Activated naive CD8-positive, alpha-beta T cell treated with anti-CD3 and anti-CD28 coated beads, Interleukin-2, amount 50 U/mL, for 16 hours (primary cell): ENCODE results near the gene GMNN.
"Not testable (repeated sequence)": the region's sequence is repeated elsewhere in the genome, so short reads cannot be mapped to it uniquely, and the experiment has no call there.

ENCODE experiments used
- DNase-seq: peaks from one replicate; pipeline ENCODE4 v3.0.0-alpha.2; 2020; ENCODE audit warnings: low read depth, low spot score

Gene GMNN

DNA sequence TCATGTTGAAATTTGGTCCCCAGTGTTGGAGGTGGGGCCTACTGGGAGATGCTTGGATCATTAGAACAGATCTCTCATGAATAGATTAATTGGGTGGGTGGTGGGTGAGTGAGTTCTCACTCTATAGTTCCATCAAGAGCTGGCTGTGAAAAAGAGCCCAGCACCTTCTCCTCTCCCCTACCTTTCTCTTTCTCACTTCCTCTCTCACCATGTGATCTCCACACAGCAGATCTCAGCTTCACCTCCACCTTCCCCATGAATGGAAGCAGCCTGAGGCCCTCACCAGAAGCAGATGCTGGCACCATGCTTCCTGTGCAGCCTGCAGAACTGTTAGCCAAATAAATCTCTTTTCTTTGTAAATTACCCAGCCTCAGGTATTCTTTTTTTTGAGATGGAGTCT, 12.9 kb upstream of the GMNN start:
- no peak for DNase-seq

DNA sequence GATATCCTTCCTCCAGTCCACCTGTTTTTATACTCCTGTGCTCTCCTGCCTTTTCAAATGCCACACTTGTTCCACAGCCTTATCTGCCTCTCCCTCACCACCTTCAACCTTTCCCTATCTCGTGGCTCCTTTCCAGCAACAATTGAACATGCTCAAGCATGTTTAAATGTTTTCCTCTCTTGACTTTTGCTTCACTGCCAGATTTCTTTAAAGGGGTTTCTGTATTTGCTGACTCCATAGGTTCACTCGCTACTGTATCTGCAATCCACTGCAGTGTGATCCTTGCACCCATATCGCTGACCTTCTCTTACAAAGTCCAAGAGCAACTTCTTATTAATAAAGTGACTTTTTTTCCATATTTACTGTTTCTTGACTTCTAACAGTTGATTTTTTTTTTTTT, 11.2 kb upstream of the GMNN start:
- no peak for DNase-seq

DNA sequence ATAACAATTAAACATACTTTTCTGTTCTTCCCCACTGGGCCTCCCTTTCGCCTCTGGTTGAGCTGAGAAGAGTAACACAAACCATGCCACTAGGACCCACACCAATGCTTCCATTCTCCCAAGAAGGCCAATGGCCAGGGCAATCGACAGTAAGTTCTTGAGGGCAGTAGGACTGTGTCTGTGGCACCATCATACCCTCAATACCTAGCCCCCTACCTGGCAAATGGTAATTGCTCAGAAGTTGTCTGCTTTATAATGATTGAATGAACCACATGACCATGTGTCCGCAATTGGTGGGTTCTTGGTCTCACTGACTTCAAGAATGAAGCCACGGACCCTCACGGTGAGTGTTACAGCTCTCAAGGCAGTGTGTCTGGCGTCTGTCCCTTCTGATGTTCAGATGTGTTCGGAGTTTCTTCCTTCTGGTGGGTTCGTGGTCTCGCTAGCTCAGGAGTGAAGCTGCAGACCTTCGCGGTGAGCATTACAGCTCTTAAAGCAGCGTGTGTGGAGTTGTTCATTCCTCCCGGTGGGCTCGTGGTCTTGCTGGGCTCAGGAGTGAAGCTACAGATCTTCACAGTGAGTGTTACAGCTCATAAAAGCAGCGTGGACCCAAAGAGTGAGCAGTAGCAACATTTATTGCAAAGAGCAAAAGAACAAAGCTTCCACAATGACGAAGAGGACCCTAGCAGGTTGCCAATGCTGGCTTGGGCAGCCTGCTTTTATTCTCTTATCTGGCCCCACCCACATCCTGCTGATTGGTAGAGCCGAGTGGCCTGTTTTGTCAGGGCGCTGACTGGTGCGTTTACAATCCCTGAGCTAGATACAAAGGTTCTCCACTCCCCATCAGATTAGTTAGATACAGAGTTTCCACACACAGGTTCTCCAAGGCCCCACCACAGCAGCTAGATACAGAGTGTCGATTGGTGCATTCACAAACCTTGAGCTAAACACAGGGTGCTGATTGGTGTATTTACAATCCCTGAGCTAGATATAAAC, 9.6 kb upstream of the GMNN start:
- DNase-seq: not testable (repeated sequence)

DNA sequence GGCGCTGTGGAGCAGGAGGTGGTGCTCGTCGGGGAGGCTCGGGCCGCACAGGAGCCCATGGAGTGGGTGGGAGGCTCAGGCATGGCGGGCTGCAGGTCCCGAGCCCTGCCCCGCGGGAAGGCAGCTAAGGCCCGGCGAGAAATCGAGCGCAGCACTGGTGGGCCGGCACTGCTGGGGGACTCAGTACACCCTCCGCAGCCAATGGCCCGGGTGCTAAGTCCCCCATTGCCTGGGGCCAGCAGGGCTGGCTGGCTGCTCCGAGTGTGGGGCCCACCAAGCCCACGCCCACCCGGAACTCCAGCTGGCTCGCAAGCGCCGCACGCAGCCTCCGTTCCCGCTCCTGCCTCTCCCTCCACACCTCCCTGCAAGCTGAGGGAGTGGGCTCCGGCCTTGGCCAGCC, 8.8 kb upstream of the GMNN start:
- DNase-seq: not testable (repeated sequence)

DNA sequence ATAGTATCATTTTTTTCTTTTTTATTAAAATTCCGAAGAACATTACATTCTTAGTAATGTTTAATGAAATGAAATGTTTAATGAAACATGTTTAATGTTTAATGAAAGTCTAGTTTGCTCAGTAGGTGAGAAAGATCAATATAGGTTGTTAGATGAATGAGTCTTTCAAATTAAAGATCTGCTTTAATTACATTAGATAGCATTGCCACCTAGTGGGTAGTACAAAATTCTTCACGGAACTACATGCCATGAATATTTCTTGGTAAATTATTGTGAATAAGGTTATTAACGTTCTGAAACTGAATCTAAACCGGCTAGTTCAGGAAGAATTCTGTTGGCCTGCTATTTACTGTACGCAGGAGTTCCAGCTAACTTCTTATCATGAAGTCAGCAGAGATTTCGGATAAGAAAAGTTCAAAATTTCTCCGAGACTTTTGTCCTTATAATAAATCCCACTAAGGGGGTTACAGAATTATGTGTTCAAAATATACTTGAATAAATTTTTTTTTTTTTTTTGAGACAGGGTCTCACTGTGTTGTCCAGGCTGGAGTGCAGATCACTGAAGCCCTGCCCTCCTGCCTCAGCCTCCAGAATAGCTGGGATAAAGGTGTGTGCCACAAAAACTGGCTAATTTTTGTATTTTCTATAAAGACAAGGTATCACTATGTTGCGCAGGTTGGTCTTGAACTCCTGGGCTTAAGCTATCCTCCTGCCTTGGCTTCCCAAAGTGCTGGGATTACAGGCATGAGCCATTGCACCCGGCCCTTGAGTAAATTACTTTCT, 7.9 kb upstream of the GMNN start:
- DNase-seq: no peak

DNA sequence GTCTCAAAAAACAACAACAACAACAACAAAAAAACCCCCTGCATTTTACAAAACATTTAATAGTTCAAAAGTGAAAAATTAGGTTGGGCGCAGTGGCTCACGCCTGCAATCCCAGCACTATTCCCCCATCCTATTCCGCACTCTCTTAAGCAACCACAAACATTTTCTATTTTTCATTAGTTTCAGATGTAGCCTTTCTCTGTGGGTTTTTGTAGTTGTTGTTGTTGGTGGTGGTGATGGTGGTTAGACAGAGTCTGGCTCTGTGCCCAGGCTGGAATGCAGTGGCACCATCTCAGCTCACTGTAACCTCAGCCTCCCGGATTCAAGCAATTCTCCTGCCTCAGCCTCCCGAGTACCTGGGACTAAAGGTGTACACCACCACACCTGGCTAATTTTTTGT, 6.4 kb upstream of the GMNN start:
- no peak for DNase-seq

DNA sequence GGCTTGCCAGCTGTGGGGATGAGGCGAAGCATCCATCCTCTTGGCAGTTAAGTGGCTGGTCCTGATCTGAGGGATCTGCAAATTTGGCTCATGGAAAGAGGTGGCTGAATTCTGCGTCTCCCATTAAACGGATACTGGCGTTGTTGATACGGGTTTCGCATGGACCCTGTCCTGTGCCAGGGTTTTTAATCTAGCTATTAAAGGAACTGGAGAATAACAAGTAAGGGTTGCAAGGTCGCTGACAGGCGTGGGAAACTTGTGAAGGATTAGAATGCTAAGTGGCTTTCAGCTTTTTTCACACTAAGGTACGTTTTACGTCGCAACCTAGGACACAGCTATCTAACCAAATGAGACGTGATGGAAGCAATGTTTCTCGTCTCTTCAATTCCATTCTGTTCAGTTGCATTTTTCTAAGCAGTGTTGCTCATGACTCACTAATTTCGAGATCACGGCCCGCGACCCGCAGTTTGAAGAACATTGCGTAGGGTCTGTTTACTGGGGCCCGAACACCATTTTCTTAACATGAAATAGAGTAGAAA, 852 bp downstream of the GMNN start:
- DNase-seq: no peak

DNA sequence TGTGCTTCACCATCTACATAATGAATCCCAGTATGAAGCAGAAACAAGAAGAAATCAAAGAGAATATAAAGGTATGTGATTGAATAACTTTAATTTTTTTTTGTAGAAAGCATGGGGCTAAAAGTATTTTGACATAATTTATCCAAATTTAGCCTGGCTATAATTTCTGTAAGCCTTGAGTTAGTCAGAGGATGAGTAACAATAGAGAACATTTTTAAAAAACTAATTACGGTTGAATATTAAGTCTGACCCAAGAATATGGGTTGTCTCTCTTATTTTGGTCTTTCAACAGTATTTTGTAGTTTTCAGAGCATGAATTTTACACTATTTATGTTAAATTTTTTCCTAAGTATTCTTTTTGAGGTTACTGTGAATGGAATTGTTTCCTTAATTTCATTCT, 2.5 kb downstream of the GMNN start:
- DNase-seq: no peak

DNA sequence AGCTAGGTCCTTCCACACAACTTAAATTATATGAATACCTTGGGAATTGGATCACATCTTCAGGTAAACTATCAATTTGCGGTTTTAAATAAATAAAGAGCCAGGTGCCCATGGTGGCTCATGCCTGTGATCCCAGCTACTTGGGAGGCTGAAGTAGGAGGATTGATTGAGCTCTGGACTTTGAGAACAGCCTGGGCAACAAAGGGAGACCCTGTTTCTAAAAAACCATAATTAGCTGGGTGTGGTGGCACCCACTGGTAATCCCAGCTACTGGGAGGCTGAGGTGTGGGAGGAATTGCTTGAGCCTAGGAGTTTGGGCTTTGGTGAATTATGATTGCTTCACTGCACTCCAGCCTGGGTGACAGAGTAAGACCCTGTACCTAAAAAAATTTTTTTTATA, 3.4 kb downstream of the GMNN start:
- no peak for DNase-seq

DNA sequence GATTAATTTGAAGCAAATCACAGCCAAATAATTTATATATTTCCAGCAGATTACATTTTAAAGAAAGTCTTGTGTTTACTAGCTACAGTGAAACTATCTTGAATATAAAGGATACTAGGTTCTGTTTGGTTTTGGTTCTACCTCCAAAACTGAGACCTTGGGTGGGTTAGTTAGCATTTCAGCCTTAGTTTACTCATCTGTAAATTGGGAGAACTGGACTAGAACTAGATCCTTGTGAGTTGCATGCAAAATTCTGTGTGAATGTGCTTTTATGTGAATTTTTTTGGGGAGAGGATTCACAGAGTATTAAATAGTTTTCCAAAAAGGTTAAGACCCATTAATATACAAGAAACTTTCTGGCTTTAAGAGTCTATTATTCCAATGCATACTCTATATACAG, 4.1 kb downstream of the GMNN start:
- DNase-seq: no peak

DNA sequence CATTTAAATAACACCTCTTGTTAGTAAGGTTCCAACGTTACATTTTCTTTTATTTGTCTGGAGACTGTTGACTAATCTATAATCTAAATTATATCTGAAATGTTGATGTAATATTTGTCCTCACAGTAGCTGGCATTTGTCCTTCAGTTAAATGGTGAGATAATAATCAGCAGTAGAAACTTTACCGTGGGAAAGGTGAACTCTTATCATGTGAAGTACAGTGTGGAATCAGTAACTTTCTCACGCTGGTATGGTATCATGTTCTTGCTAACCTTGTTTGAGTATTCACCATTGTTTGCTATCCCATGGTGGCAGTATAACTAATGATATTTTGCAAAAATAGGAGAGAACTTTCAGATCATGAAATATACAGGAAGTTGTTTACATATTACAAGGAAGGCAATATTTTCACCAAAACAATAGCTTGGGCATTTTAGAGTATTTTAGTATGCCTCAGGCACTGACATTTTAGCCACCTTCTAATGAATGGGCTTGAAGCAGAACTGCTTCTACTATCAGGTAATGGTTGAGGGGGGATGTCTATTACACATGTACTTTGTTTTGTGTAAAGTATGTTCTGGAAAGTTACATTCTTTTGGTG, 4.8 kb downstream of the GMNN start:
- no peak for DNase-seq

DNA sequence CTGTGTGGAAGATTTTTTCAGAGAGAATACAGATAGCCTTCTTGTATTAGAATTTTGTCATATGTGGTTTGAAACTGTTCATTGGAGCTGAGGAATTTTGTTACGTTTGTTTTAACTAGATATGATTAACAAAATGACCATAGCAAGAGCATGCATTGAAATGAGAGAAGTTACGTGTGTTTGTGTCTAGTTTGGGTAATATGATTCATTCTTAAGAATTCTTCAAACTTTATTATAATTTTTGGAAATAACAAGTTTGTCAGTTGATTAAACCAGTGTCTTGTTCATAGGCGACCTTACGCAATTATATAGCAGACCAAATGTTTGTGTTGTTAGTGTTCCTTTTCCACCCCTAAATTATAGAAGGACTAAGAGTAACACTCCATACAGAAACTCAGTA, 5.5 kb downstream of the GMNN start:
- DNase-seq: no peak

DNA sequence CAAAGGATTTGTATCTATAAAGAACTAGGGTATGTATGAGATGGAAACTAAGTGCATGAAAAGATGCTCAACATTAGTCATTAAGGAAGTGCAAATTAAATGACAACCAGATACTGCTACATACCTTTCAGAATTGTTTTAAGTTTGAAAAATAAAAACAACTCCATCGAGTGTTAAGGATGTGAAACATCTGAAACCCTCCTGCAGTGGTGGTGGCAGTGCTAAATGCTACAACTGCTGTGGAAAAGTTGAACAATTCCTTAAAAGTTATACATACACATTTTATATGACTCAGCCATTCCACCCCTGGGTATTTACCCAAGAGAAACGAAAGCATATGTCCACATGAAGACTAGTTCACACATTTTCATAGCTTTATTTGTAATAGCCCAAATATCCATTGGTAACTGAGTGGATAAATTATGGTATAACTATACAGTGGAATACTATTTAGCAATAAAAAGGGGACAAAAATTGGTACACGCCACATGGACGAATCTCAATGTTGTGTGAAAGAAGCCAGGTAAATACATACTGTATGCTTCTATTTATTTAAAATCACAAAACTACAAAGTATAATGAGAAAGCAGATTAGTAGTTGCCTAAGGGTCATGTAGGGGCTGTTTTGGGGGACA, 13.4 kb downstream of the GMNN start:
- no peak for DNase-seq

DNA sequence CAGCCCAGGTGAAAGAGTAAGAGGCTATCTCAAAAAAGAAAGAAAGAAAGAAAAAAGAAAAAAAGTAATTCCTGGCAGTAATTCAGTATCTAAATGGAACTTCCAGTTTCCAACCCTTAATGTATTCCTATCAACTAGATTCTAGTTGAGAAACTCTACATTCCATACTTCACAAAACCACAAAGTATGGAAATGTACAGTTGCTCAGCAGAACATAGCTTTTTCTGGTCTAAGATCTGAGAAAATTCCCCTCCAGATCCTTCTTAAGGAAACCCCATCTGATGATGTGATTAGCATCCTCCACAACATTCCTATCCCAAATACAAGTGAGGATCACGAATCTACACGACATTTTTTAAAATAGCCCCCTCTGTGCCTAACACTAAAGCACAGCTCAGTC, 20.4 kb downstream of the GMNN start:
- no peak for DNase-seq

DNA sequence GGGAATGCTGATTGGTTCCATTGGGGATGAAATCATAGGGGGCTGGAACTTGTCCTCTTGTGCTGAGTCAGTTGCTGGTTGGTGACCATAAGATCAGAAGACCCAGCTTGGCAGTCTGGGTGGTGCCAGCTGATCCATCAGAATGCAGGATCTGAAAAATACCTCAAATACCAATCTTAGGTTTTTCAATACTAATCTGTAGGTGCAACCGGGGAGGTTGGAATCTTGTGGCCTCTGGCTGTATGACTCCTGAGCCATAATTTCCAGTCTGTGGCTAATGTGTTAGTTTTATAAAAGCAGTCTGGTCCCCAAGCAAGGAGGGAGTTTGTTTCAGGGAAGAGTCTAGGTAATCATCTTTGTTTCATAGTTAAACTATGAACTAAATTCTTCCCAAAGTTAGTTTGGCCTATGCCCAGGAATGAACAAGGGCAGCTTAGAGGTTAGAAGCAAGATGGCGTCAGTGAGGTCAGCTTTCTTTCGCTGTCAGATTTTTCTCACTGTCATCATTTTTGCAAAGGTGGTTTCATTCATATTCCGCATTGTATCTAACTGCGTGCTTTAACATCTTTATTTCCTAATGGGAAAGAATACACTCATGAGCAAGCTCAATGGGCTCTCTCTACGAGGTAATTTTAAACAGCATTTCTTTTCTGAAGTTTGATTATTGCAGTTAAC, 22.0 kb downstream of the GMNN start:
- no peak for DNase-seq

DNA sequence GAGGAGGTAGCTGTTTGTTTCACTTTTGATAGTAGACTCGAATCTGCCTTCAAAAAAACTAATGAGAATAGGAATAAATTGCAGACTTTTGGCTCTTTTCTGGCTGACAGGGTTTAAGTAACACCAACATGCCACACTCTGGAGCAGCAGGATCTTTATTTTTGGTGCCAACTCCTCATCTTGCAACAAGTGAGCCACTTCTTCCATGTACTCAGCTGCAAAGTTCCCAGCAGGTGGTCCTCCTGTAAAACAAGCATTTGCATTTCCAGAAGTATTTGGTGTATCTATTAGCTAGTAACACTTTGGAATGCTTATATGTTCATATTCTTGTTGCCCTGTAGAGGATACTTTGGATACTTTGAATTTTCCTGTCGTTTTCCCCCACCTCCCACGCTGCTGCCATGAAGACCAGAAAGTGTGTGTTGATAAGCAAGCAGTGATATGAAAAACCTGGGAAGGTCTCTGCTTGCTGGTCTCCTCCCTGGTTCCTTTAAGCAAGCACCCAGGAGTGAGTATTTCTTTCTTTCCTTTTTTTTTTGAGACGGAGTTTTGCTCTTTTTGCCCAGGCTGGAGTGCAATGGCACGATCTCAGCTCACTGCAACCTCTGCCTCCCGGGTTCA, 23.0 kb downstream of the GMNN start:
- no peak for DNase-seq

DNA sequence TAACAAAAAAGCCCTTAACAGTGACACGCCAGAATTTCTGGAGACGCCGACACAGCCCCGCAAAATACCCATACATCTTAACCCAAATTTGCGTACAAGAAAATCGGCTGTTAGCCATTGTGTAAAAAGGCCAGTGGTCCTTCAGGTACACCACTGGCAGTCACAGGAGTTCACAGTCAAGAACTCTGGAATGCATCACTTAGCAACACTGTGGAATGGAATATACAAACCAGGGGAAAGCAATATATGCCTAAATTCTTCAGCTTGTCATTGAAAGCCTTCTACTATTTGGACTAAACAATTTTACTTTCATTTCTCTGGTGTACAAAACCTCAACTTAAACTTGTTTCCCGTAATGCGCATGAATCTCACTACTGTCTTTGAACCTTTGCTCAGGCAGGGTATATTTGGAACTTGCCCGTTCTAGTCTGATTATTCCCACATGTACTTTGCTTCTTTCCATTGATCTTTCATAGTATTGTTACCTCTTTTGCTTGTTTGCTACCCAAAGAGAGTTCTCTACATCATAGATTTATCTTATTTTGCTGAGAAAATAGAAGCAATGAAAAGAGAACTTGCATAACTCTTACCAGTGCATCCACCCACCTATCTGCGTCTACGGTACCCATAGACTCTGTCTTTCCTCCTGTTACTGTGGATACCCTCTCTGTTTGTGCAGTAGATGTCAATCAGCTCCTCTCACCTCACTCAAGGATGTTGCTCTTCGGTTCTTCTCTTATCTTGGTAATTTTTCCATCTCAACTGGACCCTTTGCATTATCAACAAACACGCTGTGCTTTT, 24.2 kb downstream of the GMNN start, which contains the start of gene ARMH2:
Gene ARMH2, minus strand, starts transcription at position 178 of the 801 bp plus-strand sequence. Its CDS starts 60 bp downstream, at position 118.
- no peak for DNase-seq

DNA sequence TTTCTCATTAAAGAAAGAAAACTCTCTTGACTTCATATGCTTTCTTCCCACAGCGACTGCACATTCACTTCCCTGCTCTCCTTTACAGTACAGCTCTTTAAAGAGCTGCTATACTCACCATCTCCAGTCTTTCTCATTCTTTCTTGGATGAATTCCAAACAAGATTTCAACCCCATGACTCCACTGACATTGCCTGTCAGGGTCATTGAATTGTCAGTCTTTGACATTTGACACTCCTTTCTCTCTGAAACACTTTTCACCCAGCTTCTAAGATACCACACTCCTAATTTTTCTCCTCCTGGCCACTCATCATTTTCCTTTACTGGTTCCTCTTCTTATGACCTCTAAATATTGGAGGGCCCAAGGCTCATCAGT, 24.8 kb downstream of the GMNN start:
- DNase-seq: no peak

DNA sequence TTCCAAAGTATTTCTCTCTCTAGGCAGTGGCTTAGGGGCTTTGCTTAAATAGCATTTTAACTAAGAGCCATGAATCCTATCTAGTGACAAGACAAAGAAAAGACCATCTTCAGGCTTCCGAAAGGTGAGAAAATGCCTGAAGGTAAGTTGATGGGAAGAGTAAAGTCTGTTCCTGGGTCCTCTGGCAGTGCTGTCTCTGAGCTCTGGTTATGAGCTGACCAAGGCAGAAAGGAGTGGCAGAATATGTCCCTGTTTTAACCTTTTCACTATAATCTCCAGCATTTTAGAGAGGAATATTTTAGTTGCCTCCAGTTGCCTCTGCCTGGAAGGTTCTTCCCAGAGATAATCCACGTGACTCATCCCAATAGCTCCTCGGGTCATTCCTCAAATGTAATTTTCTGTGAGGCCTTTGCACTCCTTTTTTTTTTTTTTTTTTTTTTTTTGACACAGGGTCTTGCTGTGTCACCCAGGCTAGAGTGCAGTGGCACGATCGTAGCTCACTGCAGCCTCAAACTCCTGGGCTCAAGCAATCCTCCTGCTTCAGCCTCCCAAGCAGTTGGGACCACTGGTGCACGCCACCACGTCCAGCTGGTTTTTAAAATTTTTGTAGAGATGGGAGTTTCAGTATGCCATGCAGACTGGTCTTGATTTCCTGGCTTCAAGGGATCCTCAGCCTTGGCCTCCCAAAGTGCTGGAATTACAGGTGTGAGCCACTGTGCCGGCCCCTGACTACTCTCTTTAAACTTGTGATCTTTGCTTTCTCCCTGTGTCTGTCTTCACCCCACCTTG, 27.7 kb downstream of the GMNN start:
- no peak for DNase-seq
